Limb (tissue), 2 donors: Measurements from ENCODE around the gene CASZ1.

Experiments used
- DNase-seq, 2 donors: peaks; one replicate each; pipeline ENCODE4 v3.0.0-alpha.2; 2016; ENCODE audit errors: extremely low spot score in 2 of 2

The CASZ1 gene

GRCh38 chr1:10708757-10709156 lies 87.7 kb downstream of the CASZ1 start:
- no peak for DNase-seq

GRCh38 chr1:10707208-10707607 lies 89.2 kb downstream of the CASZ1 start:
- DNase-seq = no peak

DNA sequence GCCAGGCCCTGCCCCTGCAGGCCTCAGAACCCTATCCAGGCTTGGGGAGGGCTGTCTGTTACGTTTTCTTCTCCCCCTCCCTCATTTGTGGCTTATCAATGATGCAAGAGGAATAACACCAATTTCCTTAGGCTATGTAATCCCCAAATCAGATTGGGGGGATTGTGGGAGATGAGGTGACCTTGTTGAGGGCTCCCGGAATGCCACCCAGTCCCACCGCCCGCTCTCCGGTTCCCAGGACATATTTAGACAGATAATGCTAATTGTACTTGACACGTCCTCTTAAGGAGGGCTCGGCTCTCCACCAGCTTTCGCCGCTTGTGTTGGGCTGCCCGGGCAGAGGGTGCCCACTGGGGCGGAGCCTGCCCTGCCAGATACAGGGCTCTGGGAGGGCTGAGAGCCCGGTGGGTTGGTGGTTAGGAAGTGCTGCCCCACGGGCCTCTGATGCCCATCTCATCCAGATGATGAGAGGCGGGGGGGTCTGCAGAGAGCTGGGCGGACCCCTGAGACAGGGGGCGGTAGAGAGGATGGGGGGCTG lies 90.0 kb downstream of the CASZ1 start:
- no peak for DNase-seq

DNA sequence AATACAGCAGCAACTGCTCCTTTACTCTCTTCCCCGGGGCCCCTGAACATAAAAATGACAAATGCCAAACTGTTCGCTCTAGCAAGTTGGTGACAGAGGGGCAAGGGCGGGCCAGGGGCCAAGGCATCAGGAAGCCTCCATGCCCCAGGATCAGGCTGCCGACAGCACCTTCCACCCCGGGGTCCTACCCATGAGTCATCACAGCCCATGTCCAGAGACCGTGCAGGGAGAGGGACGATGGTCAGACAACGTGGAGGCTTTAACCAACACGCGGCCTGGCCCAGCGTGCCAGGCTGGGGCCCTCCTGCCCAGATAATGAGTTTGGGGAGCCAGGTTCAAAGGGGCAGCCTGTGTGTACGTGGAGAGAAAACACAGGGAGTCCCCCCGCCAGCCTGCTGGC lies 90.5 kb downstream of the CASZ1 start:
- DNase-seq = no peak

DNA sequence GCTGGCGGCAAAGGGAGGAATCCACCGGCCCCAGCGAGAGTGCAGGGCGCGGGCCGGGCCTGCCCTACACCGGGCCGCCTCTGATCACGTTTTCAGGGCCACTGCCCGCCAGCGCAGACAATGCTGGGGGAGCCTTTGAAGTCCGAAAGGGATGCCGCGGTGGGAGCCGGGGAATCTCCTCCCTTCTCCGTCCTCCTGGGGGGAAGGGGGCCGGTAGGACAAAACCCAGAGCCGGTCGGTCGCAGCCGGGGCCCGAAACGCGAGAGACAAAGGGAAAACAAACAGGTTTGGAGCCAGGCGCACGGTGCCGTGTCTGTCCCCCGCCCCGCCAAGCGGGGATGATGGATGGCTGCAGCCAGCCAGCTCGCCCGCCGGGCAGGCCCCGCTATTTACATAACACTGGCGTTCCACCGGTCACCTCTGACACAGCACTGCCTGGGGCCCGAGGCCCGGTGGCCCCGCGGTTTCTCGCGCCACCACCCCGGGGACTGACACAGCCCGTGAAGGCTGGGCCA lies 92.0 kb downstream of the CASZ1 start:
- no peak for DNase-seq

DNA sequence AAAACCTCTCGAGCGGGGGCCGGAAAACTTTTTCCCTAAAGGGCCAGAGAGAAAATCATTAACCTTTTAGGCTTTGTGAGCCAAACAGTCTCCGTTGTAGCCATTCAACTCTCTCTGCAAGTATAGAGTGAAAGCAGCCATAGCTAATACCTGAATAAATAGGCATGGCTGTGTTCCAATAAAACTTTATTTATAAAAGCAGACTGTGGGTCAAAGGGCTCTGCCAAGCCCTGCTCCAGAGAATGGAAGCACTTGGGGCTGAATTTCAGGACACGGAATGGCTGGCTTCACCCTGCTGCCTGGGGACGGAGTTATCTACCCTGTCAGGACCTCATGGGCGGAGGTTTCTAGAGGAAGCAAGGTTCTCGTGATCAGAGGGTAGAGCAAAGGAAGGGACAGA lies 92.7 kb downstream of the CASZ1 start:
- no peak for DNase-seq

- DNase-seq = no peak
Measured at GRCh38 chr1:10701145-10701544, 95.3 kb downstream of the CASZ1 start.

GRCh38 chr1:10699470-10699835 lies 97.0 kb downstream of the CASZ1 start:
- DNase-seq = no peak

DNA sequence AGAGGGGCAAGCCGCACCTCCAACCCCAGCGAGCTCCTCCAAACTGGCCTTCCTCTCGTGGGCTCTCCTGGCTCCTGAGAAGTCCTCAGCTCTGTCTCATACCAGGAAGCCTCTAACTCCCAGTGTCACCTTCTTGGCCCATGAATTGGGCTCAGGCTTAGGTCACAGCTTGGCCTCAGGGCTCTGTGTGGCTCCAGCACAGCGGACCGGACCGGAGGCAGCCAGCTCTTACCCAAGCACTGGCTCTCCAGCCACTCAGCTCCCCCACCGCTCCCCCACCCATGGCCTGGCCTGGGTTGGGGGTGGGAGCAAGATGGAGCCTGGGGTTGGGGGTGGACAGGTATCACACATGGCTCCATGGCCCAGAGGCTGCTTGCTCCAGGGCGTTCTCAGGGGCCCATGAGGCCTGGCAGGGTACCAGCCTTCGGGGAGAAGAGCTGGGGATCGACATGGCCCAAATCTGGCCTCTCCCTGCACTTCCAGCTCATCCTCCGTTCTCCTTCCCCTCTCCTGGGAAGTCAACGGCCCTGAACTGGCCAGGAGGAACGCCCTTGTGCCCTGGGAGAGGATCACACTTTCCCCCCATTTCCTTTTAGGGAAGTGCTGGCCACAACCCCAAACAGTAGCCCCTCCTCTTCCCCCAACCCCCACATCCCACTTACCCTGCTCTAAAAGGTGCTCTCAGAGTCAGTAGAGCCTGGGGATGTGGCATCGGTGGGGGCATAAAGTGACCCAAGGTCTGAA lies 97.5 kb downstream of the CASZ1 start:
- no peak for DNase-seq

DNA sequence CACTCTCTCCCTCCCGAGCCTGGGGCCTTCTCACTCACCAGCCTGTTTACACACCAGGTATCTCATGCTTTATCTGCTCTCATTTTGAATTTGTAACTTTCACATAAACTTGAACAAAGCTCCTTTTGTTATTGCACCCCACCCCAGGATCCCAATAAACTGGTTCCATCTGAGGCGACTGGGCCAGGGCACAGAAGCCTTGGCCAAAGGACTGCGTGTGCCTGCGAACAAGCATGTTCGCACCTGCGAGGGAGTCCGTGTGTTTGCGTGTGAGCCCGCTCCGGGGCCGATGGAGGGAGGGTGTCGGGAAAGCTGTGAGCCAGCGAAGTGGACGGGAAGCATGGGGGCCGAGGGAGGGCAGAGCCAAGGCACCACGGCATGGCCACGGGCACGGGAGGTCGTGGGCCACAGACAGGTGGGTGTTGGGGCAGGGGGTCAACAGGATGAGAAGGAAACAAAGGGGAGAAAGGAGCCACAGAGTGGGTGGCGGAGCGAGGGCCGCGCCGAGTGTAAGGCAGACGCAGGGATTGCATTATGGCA lies 98.8 kb downstream of the CASZ1 start:
- DNase-seq = no peak

DNA sequence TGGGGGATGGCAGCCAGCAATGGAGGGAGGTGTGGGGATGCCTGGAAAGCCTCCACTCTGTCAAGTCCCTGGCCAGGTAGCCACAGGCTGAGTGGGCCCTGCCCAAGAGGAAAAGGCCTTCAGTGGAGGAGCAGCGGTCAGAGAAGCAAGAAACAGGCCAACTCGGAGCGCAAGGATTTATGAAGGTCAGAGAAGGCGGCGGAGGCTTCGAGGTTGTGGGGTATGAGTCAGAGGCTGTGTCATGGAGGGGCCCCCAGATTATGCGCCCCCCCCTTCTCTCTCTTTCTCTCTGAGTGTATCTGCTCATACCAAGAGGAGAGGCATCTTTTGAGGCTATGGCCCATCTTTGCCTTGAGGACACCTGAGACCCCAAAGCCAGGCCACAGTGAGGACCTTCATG lies 99.5 kb downstream of the CASZ1 start:
- no peak for DNase-seq

DNA sequence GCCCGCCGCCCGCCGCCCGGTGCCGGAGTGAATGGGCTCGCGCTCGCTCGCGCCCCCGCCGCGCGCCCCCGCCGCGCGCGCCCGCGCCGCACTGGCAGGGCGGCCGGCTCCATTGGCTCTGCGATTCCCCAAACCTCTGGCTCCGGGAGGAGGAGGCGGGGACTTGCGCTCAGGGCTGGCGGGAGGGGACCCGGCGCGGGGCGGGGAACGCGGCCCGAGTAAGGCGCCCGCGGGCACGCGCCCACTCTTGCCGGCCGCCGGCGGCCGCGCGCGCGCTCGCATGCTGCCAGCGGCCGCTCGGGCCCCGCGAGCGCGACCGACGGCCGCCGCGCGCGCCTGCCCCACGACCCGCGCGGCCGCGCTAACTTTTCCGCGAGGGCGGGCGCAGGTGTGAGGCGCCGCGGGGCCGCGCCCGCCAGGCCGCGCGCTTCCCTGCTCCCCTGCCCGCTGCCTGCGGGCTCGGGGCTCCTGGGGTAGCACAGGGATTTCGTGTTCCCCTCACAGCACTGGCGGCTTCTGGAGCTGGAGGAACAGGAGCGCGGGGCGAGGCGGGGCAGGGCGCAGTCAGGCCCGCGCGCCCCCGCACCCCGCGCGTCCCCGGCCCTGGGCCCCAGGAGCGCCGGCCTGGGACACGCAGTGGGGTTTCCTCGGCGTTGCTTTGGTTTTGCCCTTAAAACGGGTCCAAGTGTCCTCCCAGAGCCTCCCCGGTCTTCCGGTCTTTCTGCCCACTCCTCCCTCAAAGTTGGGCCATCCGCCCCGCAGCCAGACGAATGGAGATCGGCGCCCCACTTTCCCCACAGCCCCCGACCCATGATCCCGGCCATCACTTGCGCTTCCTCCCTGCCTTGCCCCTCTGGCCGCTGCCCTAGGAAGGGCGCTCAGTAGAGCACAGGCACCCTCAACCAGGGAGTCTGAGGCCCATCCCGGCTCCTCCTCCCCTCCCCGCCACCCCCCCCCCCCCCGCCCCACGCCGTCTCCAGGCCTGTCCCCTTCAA lies 101.5 kb downstream of the CASZ1 start:
- peak; percentile 89 for DNase-seq

- DNase-seq = no peak
Measured at GRCh38 chr1:10694274-10694632, 102.2 kb downstream of the CASZ1 start.

DNA sequence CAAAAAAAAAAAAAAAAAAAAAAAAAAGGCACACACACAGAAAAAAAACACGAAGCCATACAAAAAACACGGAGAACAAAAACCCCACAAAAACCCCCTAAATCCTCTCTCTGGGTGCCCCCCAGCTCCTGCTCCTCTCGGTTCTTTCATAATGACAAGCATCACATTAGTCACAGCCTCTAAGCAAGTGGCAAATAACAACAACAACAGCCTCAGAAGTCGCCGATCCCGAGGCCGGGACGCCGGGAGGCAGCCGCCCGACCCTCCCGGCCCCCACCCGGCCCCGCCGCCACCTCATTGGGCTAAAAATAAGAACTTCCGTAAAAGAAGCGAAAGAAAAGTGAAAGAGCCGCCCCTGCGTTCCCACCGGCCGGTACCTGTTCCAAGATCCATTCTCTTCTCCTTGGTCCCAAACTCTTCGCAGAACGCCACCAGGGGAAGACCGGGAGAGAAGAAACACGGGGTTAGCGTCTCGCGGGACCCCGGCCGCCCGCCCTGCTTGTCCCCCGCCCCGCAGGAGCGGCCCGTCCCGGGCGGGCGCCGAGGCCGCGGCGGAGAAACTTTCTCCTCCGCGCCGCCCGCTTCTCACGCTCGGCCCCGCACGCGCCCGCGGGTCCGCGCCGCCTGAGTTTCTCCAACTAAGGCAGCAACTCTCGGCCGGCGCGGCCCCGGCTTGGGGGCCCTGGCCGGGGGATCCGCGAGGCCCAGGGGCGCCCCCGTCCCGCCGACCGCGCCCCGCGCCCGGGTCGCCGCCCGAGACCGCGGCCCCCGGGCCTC lies 102.8 kb downstream of the CASZ1 start:
- DNase-seq = peak in 1 of 2 donors; percentile 67

GRCh38 chr1:10693152-10693496 lies 103.3 kb downstream of the CASZ1 start:
- no peak for DNase-seq

DNA sequence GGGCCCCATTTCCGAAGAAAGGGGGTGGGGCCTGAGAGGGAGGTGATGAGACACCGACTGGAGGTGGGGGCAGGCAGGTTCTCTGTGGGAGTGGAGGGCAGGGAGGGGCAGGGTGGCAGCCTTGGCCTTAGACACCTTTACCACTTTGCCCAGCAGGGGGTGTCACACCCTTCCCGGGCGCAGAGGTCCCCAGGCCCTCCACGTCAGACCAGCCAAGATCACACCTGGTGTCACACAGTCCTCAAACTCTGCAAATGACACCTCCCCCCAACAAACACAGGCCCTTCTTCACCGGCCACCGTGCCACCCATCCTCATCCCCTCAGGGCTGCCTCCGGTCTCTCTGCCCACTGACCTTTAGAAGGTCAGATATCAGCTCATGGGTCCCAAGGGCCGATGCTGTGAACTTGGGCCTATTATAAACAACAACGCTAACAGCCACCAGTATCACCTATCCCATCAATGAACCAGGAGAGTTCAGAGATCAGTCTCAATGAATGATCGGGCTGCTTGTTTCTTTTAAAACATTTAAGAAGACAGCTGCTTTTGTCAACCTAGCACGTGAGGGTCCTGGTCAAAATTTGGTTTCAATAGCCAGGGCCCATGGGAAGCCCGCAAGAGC lies 103.9 kb downstream of the CASZ1 start:
- no peak for DNase-seq

- DNase-seq = no peak
Measured at GRCh38 chr1:10691740-10692125, 104.7 kb downstream of the CASZ1 start.

GRCh38 chr1:10691075-10691739 lies 105.2 kb downstream of the CASZ1 start:
- DNase-seq = no peak

GRCh38 chr1:10690484-10690883 lies 106.0 kb downstream of the CASZ1 start:
- DNase-seq = no peak

- no peak for DNase-seq
Measured at GRCh38 chr1:10688409-10688786, 108.0 kb downstream of the CASZ1 start.
